Measurements from ENCODE around the gene RHBDF2.

The RHBDF2 gene

GRCh38 chr17:76458580-76459490 lies 42.4 kb downstream of the RHBDF2 start:
- no peak for DNase-seq

DNA sequence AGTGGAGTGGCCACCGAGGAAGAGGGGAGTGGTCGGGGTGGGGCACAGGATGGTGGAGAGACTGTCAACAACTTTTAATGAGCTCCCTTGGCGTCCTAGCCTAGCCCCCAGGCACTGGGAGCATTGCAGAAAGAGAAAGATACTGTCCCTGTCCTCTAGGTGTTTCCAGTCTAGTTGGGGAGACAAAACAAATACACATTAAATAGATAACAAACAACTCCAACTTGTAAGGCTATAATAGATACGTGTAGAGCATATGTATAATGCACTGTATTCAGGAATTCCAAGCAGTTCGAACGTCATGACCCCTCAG lies 47.8 kb downstream of the RHBDF2 start:
- DNase-seq = no peak

GRCh38 chr17:76452660-76453430 lies 48.4 kb downstream of the RHBDF2 start, which contains the start of gene UBE2O:
Gene UBE2O (minus strand): TSS chr17:76453152. CDS start chr17:76453141, 11 bp downstream.
- peak; percentile 86 to 92 (median 91) for DNase-seq

GRCh38 chr17:76452127-76452659 lies 49.0 kb downstream of the RHBDF2 start:
- peak in 1 of 5 experiments; percentile 19 for DNase-seq

DNA sequence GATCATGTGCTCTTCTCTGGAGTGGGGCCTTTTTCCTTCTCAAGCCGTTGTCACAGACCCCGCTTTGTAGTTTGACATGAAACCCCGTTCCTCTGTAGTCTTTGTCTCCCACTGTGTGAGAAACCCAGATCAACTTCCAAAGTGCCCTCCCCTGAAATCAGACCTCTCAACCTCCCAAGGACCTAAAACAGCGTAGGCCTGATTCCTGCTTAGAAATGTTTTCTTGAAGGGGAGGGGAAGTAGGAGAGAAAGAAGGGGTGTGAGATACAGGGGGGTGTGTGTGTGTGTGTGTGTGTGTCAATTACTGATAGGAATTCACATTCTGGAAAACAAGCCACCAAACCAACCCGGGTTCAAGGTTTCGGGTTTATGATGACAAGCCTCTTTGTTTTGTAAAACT lies 49.7 kb downstream of the RHBDF2 start:
- DNase-seq = no peak

DNA sequence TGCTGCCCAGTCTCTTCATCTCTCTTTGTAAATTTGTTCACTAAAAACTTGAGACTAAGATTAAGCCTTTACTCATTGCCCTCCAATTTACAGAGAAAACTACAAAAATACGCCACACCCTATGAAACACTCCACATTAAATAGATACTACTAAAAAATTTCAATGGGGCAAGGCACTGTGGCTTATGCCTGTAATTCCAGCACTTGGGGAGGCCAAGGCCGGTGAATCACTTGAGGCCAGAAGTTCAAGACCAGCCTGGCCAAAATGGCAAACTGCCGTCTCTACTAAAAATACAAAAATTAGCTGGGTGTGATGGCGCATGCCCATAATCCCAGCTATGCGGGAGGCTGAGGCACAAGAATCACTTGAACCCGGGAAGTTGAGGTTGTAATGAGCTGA lies 52.1 kb downstream of the RHBDF2 start:
- DNase-seq = no peak

GRCh38 chr17:76447931-76448652 lies 53.1 kb downstream of the RHBDF2 start:
- DNase-seq = no peak

DNA sequence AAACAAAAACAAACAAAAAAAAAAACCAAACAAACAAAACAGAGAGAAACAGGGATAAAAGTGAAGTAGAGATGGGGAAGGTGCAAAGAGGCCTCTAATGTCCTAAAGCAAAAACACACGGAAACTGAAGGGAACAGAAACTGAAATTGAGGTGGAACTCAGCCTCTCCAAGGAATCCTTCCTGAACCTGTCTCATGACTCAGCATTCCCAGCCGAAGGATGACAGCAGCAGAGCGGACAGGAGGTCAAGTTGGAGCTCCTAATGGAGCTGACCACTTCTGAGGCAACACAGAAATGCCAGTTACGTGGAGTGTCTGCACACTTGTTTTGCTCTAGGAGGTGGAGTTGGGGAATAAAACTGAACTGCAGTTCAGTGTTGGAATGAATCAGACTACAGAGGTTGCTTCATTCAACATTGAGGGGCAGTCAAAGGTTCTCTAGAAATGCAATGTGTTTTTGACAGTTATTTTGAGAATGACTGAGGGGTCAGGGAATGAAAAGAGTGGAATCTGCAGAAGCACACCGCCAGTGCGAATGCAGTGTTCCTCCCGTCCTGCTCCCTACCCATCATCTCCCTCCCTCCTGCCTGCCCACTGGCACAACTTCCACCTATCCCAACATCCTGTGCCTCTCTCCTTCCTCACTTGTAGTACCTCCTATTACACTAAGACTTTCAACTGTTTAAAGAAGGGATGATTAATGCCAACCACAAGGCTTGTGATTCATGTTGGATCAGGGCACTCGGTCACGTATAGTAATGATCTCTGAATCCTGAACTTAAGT lies 54.6 kb downstream of the RHBDF2 start:
- DNase-seq = no peak

DNA sequence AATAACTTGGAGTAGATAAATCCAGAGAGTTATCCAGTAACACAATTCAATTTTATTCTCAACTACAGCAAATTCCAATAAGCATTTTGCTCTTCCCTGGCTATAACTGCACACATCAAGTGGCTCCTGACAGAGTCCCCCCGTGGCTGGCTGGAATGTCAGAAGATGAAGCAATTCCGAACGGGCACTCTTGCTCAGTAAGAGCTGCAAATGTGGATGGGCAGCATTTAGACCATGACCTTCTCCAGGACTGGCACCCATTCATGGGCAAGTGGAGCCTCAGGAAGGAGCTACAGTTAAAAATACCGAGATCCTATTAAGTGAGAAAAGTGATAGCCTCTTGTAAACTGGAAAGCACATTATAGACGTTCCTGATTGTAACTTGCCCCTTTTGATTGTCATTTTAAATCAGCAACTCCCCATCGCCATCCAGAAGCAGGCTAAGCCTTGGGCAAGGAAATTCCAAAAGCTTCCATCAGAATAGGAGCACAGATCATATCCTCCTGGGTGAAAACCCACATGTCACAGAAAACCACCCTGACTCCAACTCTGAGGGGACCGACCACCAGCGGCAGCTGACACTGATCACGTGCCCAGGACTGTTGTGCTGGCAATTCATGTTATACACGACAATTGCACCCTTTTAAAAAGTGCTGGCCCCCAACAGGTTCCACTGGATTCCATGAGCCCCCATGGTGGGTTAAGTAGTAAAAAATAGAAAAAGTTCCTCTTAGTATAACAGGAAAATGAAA lies 55.4 kb downstream of the RHBDF2 start:
- no peak for DNase-seq

DNA sequence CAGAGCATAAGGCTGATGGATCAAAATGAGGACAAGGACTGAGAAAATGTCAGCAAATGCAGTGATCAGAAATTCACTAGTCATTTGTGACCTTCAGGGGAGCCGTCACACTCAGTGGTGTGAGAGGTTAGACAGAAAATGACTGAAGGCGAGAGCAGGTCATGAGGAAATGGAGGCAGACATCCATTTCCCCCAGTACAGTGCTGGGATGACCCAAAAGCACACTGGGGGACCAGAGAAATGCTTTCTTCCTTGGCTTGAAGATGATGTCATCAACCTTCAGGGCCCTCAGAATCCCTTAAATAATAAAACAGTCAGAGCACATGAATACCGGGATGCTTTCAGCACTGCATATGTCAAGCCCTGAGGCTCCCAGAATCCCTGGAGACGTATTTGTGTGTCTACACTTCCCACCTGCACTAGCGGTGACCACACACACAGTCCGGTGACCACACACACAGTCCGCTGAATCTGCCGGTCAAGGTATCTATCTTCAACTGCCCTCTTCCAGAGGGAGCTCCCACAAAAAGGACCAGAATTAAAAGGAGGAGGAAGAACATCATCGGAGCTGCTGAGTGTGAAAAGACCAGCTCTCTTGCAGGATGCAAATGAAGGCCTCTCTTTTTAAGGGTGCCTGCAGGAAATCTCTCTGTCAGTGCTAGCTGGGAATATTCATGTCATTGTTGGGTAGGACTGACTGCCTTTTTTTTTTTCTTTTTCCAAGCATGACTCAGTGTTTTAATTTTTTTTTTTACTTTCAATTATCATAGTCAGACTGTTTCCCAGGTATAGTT lies 56.5 kb downstream of the RHBDF2 start:
- no peak for DNase-seq

- peak in 1 of 5 experiments; percentile 48 for DNase-seq
Measured at GRCh38 chr17:76442341-76443338, 58.6 kb downstream of the RHBDF2 start.

DNA sequence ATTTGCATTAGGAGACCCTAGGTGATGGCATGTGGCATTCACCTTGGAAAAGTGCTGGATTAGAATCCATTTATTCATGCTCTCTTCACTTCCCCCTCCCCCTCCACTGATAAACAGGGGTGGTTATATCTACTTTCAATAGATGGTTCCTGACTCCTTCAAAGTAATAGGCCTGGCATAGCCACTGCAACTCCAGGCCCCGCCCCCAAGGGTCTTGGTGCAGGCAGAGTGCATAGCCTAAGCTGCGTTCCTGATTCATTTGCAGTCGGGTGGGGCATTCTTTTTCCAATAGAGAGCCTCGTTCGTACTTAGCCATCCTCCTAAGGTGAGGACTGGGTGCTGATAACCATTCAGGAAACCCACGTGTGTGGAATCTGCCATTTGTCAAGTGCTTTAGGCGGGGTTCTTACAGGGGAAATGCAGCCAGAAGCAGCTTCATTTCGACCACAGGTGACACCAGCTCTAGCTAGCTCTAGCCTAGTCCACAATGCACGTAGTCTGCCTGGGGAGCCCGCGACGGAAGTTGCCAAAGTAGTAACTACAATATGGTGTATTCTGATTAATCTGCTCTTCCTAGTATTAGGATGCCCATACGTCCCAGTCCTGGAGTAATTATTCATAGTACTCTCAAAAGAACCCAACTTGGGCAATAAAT lies 59.4 kb downstream of the RHBDF2 start:
- DNase-seq = no peak

- no peak for DNase-seq
Measured at GRCh38 chr17:76440751-76441362, 60.4 kb downstream of the RHBDF2 start.

GRCh38 chr17:76439314-76439928 lies 61.8 kb downstream of the RHBDF2 start:
- DNase-seq = no peak

- DNase-seq = no peak
Measured at GRCh38 chr17:76438906-76439305, 62.3 kb downstream of the RHBDF2 start.

DNA sequence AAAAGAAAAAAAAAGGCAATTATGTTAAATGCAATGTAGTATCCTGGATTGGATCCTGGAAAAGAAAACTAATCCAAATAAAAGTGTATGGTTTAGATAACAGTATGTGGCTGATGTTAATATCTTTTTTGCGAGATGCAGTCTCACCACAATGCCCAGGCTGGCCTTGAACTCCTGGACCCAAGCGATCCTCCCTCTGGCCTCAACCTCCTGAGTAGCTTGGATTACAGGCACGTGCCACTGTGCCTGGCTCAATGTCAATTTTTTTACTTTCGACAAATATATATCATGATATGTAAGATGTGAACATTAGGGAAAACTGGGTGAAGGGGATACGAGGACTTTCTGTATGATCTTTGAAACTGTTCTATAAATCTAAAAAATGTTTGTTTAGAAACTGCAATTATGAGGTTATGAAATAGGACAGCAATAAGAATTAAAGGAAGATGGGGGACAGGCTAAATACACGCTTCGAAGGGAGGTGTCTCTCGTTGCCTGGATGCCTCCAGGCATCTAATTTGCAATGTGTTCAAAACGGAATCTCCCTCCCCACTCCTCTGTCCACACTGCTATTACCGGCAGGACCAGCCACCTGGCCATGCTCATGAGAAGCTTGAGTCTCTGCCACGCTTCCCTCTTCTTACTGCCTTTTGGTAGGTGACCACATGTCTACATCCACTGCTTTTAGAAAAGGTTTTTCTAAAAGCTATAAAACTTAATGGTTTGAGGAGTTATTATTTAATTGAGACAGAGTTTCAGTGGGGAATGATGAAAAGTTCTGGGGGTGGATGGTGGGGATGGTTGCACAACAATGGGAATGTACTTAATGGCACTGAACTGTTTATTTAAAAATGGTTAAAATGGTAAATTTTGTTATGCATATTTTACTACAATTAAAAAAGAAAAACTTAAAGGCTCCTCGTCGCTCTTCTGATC lies 63.5 kb downstream of the RHBDF2 start:
- DNase-seq = no peak
